Activated CD8-positive, alpha-beta memory T cell treated with anti-CD3 and anti-CD28 coated beads, Interleukin-2, amount 50 U/mL, for 4 hours (primary cell): ENCODE results near the gene MXD4.
"Not testable (repeated sequence)": the region's sequence is repeated elsewhere in the genome, so short reads cannot be mapped to it uniquely, and the experiment has no call there.

ENCODE experiments used
- DNase-seq: peaks from one replicate; pipeline ENCODE4 v3.0.0-alpha.2; 2020

MXD4 gene

GRCh38 chr4:2250357-2251072 is 11.4 kb downstream of the MXD4 start:
- peak; percentile 11 for DNase-seq

GRCh38 chr4:2249526-2250356 is 12.2 kb downstream of the MXD4 start:
- no peak for DNase-seq

- peak; percentile 13 for DNase-seq
Measured at GRCh38 chr4:2248821-2249261, 13.1 kb downstream of the MXD4 start.

- DNase-seq, result peak; percentile 12
Measured at GRCh38 chr4:2248044-2248780, 13.7 kb downstream of the MXD4 start.

GRCh38 chr4:2247128-2248043 is 14.5 kb downstream of the MXD4 start:
- no peak for DNase-seq

GRCh38 chr4:2246384-2247127 is 15.4 kb downstream of the MXD4 start:
- DNase-seq, result no peak

GRCh38 chr4:2245787-2246275 is 16.1 kb downstream of the MXD4 start:
- no peak for DNase-seq

GRCh38 chr4:2245057-2245786 is 16.7 kb downstream of the MXD4 start:
- DNase-seq, result no peak

GRCh38 chr4:2243681-2244380 is 18.1 kb downstream of the MXD4 start:
- no peak for DNase-seq

GRCh38 chr4:2241410-2242353 is 20.2 kb downstream of the MXD4 start, which contains the start of the genes HAUS3 and POLN:
Gene HAUS3 (minus strand): TSS chr4:2242121. CDS start chr4:2240946, 1,175 bp downstream.
Gene POLN (minus strand): TSS chr4:2242121. CDS start chr4:2229231, 12,890 bp downstream.
- DNase-seq, result peak; percentile 98

GRCh38 chr4:2241003-2241402 is 20.9 kb downstream of the MXD4 start:
- DNase-seq, result no peak

GRCh38 chr4:2236944-2237666 is 24.8 kb downstream of the MXD4 start:
- DNase-seq, result no peak

GRCh38 chr4:2231082-2231481 is 30.8 kb downstream of the MXD4 start:
- DNase-seq, result no peak

- no peak for DNase-seq
Measured at GRCh38 chr4:2226261-2226660, 35.6 kb downstream of the MXD4 start.

GRCh38 chr4:2222838-2223237 is 39.1 kb downstream of the MXD4 start:
- DNase-seq, result no peak

- not testable (repeated sequence) for DNase-seq
Measured at GRCh38 chr4:2221378-2221777, 40.5 kb downstream of the MXD4 start.

- DNase-seq, result peak; percentile 81
Measured at GRCh38 chr4:2220016-2220630, 41.8 kb downstream of the MXD4 start.
